SK-N-DZ (cell line): Measurements from ENCODE around the gene PACS1.
A peak's percentile ranks its signal among the peaks of the same experiment; 100 is the strongest.

Source experiments
- DNase-seq: peaks from one replicate; pipeline ENCODE4 v3.0.0-alpha.2; 2015; ENCODE audit warnings: low spot score

Gene PACS1

GRCh38 chr11:66222358-66223149 is 152.5 kb downstream of the PACS1 start:
- peak; percentile 94 for DNase-seq

- DNase-seq = no peak
Observed at GRCh38 chr11:66224226-66224855, 154.3 kb downstream of the PACS1 start.

DNA sequence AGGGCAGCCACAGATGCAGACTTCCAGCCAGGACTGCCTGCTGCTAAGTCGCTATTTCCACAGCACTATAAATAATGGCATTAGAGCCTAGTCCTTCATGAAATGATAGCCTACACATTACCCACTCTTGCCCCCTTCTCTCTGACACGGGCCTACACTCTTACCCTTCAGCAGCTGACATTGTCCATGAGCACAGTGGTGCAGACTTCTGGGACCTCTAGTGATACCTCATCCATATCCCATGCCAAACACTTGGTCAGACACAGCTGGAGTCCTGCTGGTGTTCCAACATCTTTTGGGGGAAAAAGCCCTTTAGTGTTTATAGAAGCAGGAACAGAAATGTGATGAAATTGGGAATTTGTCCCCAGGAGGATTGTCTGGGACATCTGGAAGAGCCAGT is 155.0 kb downstream of the PACS1 start:
- DNase-seq = peak; percentile 54

GRCh38 chr11:66226101-66226500 is 156.0 kb downstream of the PACS1 start:
- DNase-seq = no peak

DNA sequence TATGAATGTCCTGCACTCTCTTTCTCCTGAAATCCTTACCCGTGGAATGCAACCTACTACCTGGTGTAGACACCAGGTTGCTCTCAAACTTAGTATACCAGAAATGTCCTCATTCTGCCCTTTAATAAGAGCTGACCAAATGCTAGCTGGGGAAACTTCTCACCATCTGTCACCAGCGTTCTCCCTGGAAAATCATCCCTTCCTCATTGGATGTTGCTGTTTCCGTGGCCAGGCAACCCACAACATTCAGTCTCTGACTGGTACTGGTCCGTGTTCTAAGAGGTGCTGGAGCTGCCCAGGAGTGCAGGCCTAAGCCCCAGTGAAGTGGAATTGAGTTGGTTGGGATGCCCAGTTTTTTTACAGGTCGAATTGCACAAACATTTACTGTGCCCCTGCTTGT is 157.6 kb downstream of the PACS1 start:
- no peak for DNase-seq

DNA sequence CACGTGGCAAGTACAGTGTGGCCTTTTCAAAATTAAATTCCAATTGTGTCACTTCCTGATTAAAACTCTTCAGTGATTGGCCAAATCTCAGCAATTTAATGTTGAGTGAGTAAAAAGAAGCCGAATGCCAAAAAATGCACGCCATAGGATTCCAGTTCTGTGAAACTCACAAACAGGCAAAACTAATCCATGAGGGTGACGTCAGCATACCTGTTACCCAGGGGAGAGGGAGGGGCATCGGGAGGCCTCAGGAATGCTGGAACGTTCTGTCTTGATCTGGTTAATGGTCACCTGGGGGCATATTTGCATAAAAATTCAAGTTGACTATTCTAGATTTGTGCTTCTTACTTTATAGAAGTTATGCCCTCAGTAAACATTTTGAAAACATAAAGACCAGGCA is 158.4 kb downstream of the PACS1 start:
- no peak for DNase-seq

DNA sequence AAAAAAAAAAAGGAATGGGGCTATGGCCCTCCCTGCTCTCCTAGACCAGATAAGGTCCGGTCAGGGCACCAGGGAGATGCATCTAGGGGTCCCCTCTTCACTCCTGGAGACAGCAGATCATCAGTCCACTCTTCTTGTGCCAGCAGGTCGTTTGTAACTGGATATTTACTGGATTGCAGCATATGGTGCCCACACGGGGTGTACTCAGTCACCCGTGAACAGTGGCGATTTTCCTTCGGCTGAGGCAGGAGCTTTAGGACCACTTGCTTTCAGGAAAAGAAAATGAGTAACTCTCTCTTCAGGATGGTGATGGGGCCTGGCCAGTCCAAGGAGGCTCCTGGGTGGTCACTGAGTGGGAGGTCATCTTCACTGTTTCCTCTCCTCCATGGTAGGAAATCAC is 160.1 kb downstream of the PACS1 start:
- DNase-seq = no peak

GRCh38 chr11:66230978-66231377 is 160.9 kb downstream of the PACS1 start:
- no peak for DNase-seq

DNA sequence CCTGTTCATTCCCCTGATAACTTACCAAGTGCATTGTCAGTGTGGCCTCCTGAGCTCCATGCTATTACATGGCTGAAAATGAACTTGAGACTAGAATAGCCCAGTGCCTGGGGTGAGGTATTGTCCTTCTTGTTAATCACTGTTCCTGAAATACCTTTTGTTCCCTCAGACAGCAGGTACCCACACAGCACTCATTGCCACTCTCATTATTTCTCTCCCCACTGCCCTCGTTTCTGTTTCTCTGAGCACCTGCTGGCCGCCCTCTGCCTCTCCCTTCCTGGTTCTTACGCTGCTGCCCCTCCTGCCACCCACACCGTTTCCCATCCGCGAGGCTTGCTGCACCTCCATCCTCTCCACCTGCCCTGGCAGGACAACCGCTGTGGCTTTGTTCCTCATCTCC is 161.5 kb downstream of the PACS1 start:
- DNase-seq = no peak

DNA sequence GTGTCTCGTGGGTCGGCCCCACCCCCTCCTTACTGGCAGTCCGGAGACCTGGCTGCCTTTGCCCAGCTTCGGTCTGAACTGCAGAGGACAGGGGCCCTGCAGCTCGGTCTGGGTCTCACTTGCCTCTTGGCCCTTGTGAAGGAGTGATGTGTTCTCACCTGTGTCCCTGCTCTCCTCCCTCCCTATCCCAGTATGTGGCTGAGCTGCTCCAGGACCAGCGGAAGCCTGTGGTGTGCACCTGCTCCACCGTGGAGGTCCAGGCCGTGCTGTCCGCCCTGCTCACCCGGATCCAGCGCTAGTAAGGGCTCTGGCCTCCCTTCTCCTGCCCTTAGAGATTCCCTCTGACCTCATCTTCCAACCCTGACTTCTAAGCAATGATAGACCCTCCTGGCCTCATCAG is 162.7 kb downstream of the PACS1 start:
- DNase-seq = no peak

GRCh38 chr11:66233301-66233700 is 163.2 kb downstream of the PACS1 start:
- DNase-seq = no peak

DNA sequence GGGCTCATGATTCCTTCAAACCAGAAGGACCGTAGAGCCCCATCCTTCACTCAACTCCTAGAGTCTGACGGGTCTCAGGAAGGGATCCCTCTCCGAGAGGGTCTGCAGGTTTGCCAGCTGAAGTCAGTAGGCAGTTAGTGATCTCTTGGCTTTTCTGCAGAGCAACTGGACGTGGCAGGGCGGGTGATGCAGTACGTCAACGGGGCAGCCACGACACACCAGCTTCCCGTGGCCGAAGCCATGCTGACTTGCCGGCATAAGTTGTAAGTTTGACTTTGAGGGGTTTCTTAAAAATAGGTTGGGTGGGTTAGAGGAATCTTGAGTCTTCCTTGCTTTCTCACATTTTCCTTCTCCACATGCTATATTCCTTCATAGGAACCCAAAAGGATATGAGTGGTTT is 165.1 kb downstream of the PACS1 start:
- DNase-seq = no peak

- DNase-seq = no peak
Observed at GRCh38 chr11:66237867-66238266, 167.8 kb downstream of the PACS1 start.

GRCh38 chr11:66238786-66239413 is 168.8 kb downstream of the PACS1 start:
- DNase-seq = no peak

- DNase-seq = no peak
Observed at GRCh38 chr11:66239511-66239910, 169.4 kb downstream of the PACS1 start.

DNA sequence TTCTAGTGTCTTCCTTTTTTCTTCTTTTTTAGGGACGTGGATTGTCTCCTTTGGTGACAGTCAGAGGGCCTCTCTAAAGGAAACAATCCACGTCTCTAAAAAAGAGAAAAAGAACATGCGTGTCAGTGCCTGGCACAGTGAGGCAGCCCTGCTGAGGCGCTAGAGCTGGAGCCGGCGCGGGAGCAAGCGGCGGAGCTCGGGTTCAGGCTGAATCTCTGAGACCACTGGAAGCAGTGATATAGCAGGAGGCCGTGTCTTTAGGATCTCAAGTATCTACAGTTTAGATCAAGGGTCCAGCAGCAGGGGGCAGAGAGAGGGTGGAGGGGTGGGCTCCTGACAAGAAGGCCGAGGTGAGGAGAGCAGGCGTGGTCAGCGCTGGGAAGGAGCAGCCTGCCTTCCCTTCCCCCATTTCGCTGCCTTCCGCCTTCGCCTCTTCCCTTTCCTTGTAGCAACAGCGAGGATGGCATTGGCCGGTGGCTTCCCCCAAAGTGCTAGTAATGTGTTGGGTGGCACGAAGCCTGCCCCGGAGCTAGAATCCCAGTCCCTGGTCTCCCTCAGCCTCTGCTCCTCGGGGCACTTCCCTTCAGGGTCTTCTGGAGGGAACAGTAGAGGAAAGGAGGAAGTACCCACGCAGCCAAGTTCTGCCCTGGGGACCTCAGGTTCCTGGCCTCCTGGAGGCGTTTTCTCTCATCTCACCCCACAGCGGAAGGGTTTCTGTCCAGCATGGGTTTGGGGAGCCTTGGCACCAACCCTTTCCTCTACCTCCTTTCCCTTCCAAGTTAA is 170.1 kb downstream of the PACS1 start:
- DNase-seq = no peak

- DNase-seq = no peak
Observed at GRCh38 chr11:66240781-66241136, 170.7 kb downstream of the PACS1 start.

DNA sequence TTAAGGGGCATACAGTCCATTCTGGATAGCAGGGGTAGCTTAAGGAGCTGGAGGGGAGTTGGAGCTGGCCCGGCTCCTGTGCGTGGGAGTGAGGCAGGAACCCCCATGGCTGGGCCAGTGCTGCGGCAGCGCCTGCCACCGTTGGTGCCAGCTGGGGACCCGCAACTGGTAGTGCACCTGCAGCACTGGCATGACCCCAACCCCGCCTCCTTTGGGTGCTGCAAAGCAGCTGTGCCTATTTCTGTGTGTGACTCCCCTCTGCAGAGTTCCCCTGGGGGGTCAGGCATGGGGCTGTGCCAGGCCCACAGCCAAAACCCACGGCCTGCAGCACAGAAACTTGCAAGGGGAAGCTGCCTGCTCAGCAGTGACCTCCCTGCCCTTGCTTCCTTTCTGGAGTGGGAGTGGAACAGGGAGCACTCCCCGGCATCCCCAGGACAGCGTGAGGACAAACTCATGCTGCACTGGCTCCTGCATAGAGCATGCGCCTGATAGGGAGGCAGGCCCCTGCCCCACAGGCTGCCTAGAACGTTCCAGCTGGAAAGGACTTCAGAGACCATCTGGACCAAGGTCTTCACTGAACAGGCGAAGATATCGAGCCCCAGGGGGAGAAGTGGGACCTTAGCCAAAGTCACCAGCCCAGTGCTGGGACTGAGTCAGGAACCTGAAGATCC is 172.2 kb downstream of the PACS1 start:
- no peak for DNase-seq

GRCh38 chr11:66243782-66244535 is 173.9 kb downstream of the PACS1 start:
- no peak for DNase-seq

DNA sequence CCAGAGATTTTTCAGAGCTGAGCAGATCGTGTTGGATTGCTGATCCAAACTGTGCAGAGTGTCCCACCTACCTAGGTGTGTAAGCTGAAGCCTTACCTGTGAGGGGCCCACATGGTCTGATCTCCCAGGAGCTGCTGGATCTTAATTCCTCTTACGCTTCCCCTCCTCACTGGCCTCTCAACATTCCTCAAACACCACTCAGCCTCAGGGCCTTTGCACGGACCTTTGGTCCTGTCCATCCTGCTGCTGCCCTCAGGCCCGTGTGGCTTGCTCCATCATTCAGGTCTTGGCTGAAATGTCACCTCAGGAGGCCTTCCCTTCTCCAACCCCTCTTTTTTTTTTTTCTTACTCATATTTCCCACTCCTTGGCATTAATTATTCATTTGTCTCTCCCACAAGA is 177.2 kb downstream of the PACS1 start:
- no peak for DNase-seq

- DNase-seq = no peak
Observed at GRCh38 chr11:66247801-66248200, 177.7 kb downstream of the PACS1 start.
